ENCODE data around the gene ADARB2.
"Not testable (repeated sequence)": the region's sequence is repeated elsewhere in the genome, so short reads cannot be mapped to it uniquely, and the experiment has no call there.

ADARB2 gene

GRCh38 chr10:1538531-1539061 is 198.7 kb downstream of the ADARB2 start:
- no peak for DNase-seq

GRCh38 chr10:1538121-1538520 is 199.2 kb downstream of the ADARB2 start:
- no peak for DNase-seq

GRCh38 chr10:1537449-1537848 is 199.9 kb downstream of the ADARB2 start:
- DNase-seq = not testable (repeated sequence)

- no peak for DNase-seq
Observed at GRCh38 chr10:1536341-1536740, 201.0 kb downstream of the ADARB2 start.

GRCh38 chr10:1535301-1535965 is 201.9 kb downstream of the ADARB2 start:
- DNase-seq = no peak

GRCh38 chr10:1534820-1535219 is 202.5 kb downstream of the ADARB2 start:
- no peak for DNase-seq

GRCh38 chr10:1532636-1533035 is 204.7 kb downstream of the ADARB2 start:
- no peak for DNase-seq

GRCh38 chr10:1531883-1532597 is 205.3 kb downstream of the ADARB2 start:
- no peak for DNase-seq

- no peak for DNase-seq
Observed at GRCh38 chr10:1530871-1531517, 206.3 kb downstream of the ADARB2 start.

- no peak for DNase-seq
Observed at GRCh38 chr10:1529806-1530413, 207.4 kb downstream of the ADARB2 start.

- no peak for DNase-seq
Observed at GRCh38 chr10:1527951-1528350, 209.4 kb downstream of the ADARB2 start.

- DNase-seq = no peak
Observed at GRCh38 chr10:1526436-1527055, 210.8 kb downstream of the ADARB2 start.

GRCh38 chr10:1525354-1526162 is 211.8 kb downstream of the ADARB2 start:
- no peak for DNase-seq

- DNase-seq = no peak
Observed at GRCh38 chr10:1524540-1524939, 212.8 kb downstream of the ADARB2 start.

GRCh38 chr10:1523221-1523620 is 214.1 kb downstream of the ADARB2 start:
- no peak for DNase-seq

GRCh38 chr10:1522237-1522636 is 215.1 kb downstream of the ADARB2 start:
- DNase-seq = no peak

- DNase-seq = no peak
Observed at GRCh38 chr10:1521741-1522140, 215.6 kb downstream of the ADARB2 start.

- DNase-seq = no peak
Observed at GRCh38 chr10:1520909-1521565, 216.3 kb downstream of the ADARB2 start.

- no peak for DNase-seq
Observed at GRCh38 chr10:1519391-1519790, 217.9 kb downstream of the ADARB2 start.

- DNase-seq = no peak
Observed at GRCh38 chr10:1517684-1518083, 219.6 kb downstream of the ADARB2 start.

GRCh38 chr10:1516492-1517165 is 220.7 kb downstream of the ADARB2 start:
- no peak for DNase-seq

Measured in OCI-M1 (cell line).